ENCODE results near the gene SEMA7A.

SEMA7A gene

DNA sequence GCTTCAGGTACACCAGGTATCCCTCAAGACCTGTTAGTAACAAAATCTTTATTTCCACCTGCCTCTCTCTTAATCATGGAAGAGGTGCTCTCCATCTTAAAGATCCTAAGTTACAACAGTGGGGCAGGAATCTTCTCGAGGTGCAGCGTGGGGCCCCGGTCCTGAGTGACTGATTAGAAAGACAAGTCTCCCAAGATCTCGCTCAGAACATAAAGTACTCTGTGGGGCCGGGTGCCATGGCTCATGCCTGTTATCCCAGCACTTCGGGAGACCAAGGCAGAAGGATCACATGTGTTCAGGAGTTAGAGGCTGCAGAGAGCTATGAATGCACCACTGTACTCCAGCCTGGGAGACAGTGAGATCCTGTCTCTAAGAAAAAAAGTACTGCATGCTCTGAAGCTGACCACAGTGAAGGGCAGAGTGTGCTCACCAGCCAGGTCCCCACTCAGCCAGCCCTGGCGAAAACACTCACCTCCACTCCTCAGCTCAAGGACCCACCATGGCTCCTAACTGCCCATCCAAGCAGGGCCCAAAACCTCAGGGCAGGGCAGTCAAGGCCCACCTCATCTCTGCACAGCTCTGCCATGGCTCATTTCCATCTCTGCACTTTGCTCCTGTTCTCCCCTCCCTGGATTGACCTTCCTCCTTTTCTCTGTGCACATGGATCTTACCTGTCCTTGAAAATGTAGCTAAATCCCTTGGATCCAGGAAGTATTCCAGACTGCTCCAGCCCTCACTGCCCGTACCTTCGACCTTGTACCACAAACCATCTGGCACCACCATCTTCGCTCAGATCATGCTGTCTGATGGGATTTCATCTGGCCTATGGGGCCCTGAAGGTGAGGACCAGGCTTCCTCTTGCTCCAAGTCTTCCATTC is 7.1 kb downstream of the SEMA7A start:
- no peak overlapping the region for H3K9ac ChIP-seq (ENCODE audit: low read length)
- H3K27me3 ChIP-seq (ENCODE audit: control insufficient read depth, insufficient read depth, low read length), result no peaks in the 10 kb centered on the region
- no peak overlapping the region for H3K27ac ChIP-seq (ENCODE audit: low read length)
- no peaks in the 10 kb centered on the region for H3K9me3 ChIP-seq (ENCODE audit: control insufficient read depth, low read depth, low read length)
- peaks cover 13% of the 10 kb centered on the region for H3K4me1 ChIP-seq (ENCODE audit: control insufficient read depth, low read depth, low read length)
- no peak overlapping the region for H3K4me3 ChIP-seq (ENCODE audit: low read length)
- no peaks in the 10 kb centered on the region for H3K36me3 ChIP-seq (ENCODE audit: control insufficient read depth, low read depth, low read length)

- Histone ChIP-seq H3K4me1 (ENCODE audit: control insufficient read depth, low read depth, low read length) (peaks cover 16% of the 10 kb centered on the region), H3K27ac (ENCODE audit: low read length) (no peak overlapping the region), H3K9me3 (ENCODE audit: control insufficient read depth, low read depth, low read length) (no peaks in the 10 kb centered on the region), H3K9ac (ENCODE audit: low read length) (no peak overlapping the region), H3K36me3 (ENCODE audit: control insufficient read depth, low read depth, low read length) (no peaks in the 10 kb centered on the region), H3K27me3 (ENCODE audit: control insufficient read depth, insufficient read depth, low read length) (no peaks in the 10 kb centered on the region), H3K4me3 (ENCODE audit: low read length) (no peak overlapping the region)
These were observed 8.1 kb downstream of the SEMA7A start for GRCh38 chr15:74425630-74426029.

DNA sequence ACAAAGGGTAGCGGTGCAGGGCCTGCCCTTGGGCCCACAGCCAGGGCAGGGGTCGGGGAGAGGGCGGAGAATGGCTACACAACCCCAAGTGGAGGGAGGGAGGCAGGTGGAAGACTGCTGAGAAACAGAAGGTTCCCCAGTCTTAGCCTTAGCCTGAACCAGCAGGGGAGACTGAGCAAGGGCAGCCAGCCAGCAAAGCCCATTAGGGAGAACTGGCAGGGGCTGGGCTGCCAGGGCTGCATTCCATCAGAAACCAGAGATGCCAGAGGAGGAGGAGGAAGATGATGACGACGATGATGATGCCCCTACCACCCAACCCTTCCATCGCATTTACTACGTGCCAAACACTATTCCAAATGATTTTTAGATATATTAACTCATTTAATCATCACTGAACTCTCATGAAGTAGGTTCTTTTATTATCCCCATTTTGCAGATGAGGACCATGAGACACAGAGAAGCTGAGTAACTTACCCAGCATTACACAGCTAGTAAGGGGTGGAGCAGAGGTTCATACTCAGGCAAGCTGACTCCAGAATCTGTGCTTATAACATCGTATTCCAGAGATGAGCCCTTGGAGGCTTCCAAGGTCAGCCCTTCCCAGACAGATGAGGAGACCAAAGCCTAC is 8.7 kb downstream of the SEMA7A start:
- Histone ChIP-seq H3K36me3 (ENCODE audit: control insufficient read depth, low read depth, low read length) (no peaks in the 10 kb centered on the region), H3K27me3 (ENCODE audit: control insufficient read depth, insufficient read depth, low read length) (no peaks in the 10 kb centered on the region), H3K27ac (ENCODE audit: low read length) (no peak overlapping the region), H3K4me3 (ENCODE audit: low read length) (no peak overlapping the region), H3K9me3 (ENCODE audit: control insufficient read depth, low read depth, low read length) (no peaks in the 10 kb centered on the region), H3K9ac (ENCODE audit: low read length) (no peak overlapping the region), H3K4me1 (ENCODE audit: control insufficient read depth, low read depth, low read length) (peaks cover 16% of the 10 kb centered on the region)

DNA sequence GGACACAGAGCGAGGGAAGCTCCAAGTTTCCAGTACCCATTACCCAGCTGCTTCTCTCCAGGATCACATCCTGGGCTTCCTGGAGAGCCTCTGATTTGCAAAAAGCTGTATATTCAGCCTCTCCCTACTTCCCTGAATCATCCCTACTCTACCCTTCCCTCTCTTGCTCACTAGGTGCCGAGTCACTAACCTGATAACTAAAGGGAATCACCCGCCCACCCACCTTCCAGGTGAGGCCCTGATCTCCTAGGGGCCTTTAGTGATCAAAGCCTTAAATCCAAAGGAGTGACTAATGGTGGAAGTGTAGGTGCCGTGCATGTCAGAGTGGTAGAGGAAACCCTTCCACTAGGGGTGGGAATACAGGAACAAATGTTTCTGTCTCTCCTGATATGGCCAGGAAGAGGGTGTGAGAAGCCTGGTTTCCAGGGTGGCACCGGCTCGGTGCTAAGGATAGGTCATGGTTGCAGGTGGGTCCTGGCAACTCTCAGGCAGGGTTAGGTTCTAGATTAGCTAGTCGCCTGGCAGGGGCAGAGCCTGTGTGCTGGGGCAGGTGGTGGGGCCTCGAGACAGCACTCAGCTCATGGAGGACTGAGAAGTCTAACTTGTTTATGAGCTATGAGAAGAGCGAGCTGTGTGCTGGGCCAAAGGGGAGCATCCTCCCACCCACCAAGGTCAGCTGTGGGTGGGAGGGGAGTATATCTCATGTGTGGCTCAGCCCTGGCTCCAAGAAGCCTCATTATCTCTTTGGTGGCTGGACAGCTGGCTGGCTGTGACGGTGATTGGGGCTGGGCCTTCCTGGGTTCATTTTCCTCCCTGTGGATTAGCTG is 10.1 kb downstream of the SEMA7A start:
- Histone ChIP-seq H3K27ac (ENCODE audit: low read length) (no peak overlapping the region), H3K4me3 (ENCODE audit: low read length) (no peak overlapping the region), H3K4me1 (ENCODE audit: control insufficient read depth, low read depth, low read length) (peaks cover 16% of the 10 kb centered on the region), H3K9ac (ENCODE audit: low read length) (no peak overlapping the region), H3K36me3 (ENCODE audit: control insufficient read depth, low read depth, low read length) (no peaks in the 10 kb centered on the region), H3K9me3 (ENCODE audit: control insufficient read depth, low read depth, low read length) (no peaks in the 10 kb centered on the region), H3K27me3 (ENCODE audit: control insufficient read depth, insufficient read depth, low read length) (no peaks in the 10 kb centered on the region)

DNA sequence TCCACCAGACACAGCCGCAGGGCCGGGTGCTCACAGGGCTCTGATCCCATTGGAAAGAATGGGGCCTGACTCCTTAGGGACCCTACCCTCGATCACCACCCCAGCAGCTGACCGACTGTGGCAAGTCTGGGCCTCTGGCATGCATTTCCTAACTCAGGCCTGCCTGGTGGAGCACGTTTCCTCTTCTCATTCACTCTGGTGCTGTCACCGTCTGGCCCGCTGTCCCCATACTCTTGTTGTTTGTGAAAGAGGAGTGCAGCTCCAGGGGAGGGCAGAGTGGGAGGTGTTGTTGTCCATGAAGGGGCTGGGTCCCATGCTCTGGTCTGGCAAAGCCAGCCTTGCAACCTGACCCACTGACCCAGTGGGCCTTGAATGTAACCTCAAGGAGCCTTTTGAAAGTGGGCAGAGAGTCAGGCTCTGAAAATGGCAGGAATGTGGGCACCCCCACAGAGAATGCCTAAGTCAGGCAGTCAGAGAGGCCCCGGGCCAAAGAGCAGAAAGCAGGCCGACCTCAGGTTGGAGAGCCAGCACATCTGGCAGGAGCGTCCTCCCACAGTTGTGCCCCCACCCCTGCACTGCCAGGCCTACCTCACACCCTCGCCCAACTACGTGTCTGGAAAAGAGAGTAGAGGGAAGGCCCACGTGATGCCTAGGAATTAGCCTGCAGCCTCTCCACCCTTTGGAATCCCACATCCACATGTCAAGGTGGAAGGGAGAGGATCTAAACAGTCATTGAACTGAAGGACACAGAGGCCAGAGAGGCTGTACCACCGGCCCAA is 10.9 kb downstream of the SEMA7A start:
- Histone ChIP-seq H3K36me3 (ENCODE audit: control insufficient read depth, low read depth, low read length) (no peaks in the 10 kb centered on the region), H3K9me3 (ENCODE audit: control insufficient read depth, low read depth, low read length) (no peaks in the 10 kb centered on the region), H3K27ac (ENCODE audit: low read length) (peak overlapping the region; percentile 5), H3K4me3 (ENCODE audit: low read length) (no peak overlapping the region), H3K4me1 (ENCODE audit: control insufficient read depth, low read depth, low read length) (peaks cover 16% of the 10 kb centered on the region), H3K27me3 (ENCODE audit: control insufficient read depth, insufficient read depth, low read length) (no peaks in the 10 kb centered on the region), H3K9ac (ENCODE audit: low read length) (no peak overlapping the region)

DNA sequence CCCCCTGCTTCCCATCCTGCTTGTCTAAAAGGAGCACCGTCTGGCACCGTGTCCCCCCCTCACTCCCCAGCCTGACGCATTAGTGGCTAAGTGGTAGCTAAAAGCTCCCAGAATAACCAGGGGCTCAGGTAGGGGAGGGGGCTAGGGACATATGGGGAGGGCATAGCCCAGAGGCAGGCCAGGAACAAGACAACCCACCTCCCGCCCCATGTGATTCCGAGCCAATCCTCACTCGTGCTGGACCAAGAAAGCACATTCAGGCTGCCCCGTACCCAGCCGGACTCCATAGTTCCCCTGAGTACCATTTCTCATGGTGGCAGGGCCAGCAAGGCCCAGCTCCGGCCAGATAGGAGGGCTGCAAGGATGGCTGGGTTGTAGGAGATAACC is 11.5 kb downstream of the SEMA7A start:
- no peak overlapping the region for H3K9ac ChIP-seq (ENCODE audit: low read length)
- no peaks in the 10 kb centered on the region for H3K27me3 ChIP-seq (ENCODE audit: control insufficient read depth, insufficient read depth, low read length)
- H3K4me3 ChIP-seq (ENCODE audit: low read length), result no peak overlapping the region
- H3K9me3 ChIP-seq (ENCODE audit: control insufficient read depth, low read depth, low read length), result no peaks in the 10 kb centered on the region
- H3K36me3 ChIP-seq (ENCODE audit: control insufficient read depth, low read depth, low read length), result no peaks in the 10 kb centered on the region
- no peak overlapping the region for H3K27ac ChIP-seq (ENCODE audit: low read length)
- peaks cover 16% of the 10 kb centered on the region for H3K4me1 ChIP-seq (ENCODE audit: control insufficient read depth, low read depth, low read length)

- H3K36me3 ChIP-seq (ENCODE audit: control insufficient read depth, low read depth, low read length), result peaks cover under 1% of the 10 kb centered on the region
- H3K9me3 ChIP-seq (ENCODE audit: control insufficient read depth, low read depth, low read length), result no peaks in the 10 kb centered on the region
- H3K4me1 ChIP-seq (ENCODE audit: control insufficient read depth, low read depth, low read length), result peaks cover 16% of the 10 kb centered on the region
- H3K9ac ChIP-seq (ENCODE audit: low read length), result no peak overlapping the region
- H3K27me3 ChIP-seq (ENCODE audit: control insufficient read depth, insufficient read depth, low read length), result no peaks in the 10 kb centered on the region
- no peak overlapping the region for H3K27ac ChIP-seq (ENCODE audit: low read length)
- no peak overlapping the region for H3K4me3 ChIP-seq (ENCODE audit: low read length)
These were observed 12.2 kb downstream of the SEMA7A start for GRCh38 chr15:74421302-74422245.

- peaks cover 16% of the 10 kb centered on the region for H3K4me1 ChIP-seq (ENCODE audit: control insufficient read depth, low read depth, low read length)
These were observed 13.4 kb downstream of the SEMA7A start for GRCh38 chr15:74420193-74420905.

DNA sequence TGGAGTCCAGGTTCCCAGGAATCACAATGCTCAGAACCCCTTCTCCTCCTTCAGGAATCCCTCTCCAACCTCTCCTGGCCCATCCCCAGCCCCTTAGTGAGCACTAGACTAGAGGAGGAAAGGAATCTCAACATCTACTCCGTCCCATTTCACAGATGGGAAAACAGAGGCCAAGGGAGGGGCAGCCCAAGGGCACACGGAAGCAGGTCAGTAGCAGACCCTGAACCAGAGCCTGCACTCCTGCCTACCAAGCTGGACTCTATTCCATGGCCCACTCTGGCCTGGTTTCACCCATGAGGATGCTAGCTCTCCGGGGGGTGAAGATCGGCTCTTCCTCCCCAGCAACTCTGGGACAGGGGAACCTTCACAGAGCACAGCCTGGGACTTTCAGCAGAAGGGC is 14.3 kb downstream of the SEMA7A start:
- no peak overlapping the region for H3K27ac ChIP-seq (ENCODE audit: low read length)

More at GRCh38 chr15:74420193-74420905, 13.4 kb downstream of the SEMA7A start:
- H3K36me3 ChIP-seq (ENCODE audit: control insufficient read depth, low read depth, low read length), result peaks cover 10% of the 10 kb centered on the region
- no peak overlapping the region for H3K9ac ChIP-seq (ENCODE audit: low read length)
- no peak overlapping the region for H3K4me3 ChIP-seq (ENCODE audit: low read length)
- no peaks in the 10 kb centered on the region for H3K27me3 ChIP-seq (ENCODE audit: control insufficient read depth, insufficient read depth, low read length)
- no peak overlapping the region for H3K27ac ChIP-seq (ENCODE audit: low read length)
- H3K9me3 ChIP-seq (ENCODE audit: control insufficient read depth, low read depth, low read length), result no peaks in the 10 kb centered on the region

More for the DNA sequence above, 14.3 kb downstream of the SEMA7A start:
- no peaks in the 10 kb centered on the region for H3K9me3 ChIP-seq (ENCODE audit: control insufficient read depth, low read depth, low read length)
- H3K27me3 ChIP-seq (ENCODE audit: control insufficient read depth, insufficient read depth, low read length), result no peaks in the 10 kb centered on the region
- no peak overlapping the region for H3K4me3 ChIP-seq (ENCODE audit: low read length)
- peaks cover 16% of the 10 kb centered on the region for H3K4me1 ChIP-seq (ENCODE audit: control insufficient read depth, low read depth, low read length)
- H3K9ac ChIP-seq (ENCODE audit: low read length), result no peak overlapping the region
- peaks cover 14% of the 10 kb centered on the region for H3K36me3 ChIP-seq (ENCODE audit: control insufficient read depth, low read depth, low read length)
